Renal pelvis (tissue), 4 donors: ENCODE data around the gene SLC16A3. TPM values are rescaled to one million over a fixed set of nuclear protein-coding genes. Genes with fewer than 3 reads are reported as not detected.

ENCODE experiments used
- DNase-seq: peaks from one replicate; pipeline ENCODE4 v3.0.0-alpha.2; 2013
- polyA plus RNA-seq, 3 donors: library from polyadenylated mRNA; unstranded; fragments of 120-200 nt; gene quantifications; one replicate each; pipeline ENCODE4 v1.2.1, GENCODE V29; 2013; ENCODE audit not compliant: insufficient read length in 3 of 3

The SLC16A3 gene
- polyA plus RNA-seq, 3 donors: 13.6 to 15.2 (median 13.9) TPM

- no peak for DNase-seq
Observed at GRCh38 chr17:82234211-82235055, 5.6 kb downstream of the SLC16A3 start.

- no peak for DNase-seq
Observed at GRCh38 chr17:82235056-82235774, 6.4 kb downstream of the SLC16A3 start.

- DNase-seq: no peak
Observed at GRCh38 chr17:82235775-82236141, 6.9 kb downstream of the SLC16A3 start.

- DNase-seq: no peak
Observed at GRCh38 chr17:82236142-82236971, 7.5 kb downstream of the SLC16A3 start.

- no peak for DNase-seq
Observed at GRCh38 chr17:82237083-82237745, 8.4 kb downstream of the SLC16A3 start.

- no peak for DNase-seq
Observed at GRCh38 chr17:82237746-82238471, 9.1 kb downstream of the SLC16A3 start.

- no peak for DNase-seq
Observed at GRCh38 chr17:82238472-82239201, 9.8 kb downstream of the SLC16A3 start.

- DNase-seq: no peak
Observed at GRCh38 chr17:82239401-82239925, 10.6 kb downstream of the SLC16A3 start.

- DNase-seq: no peak
Observed at GRCh38 chr17:82239926-82240505, 11.2 kb downstream of the SLC16A3 start.

GRCh38 chr17:82240506-82241182 is 11.8 kb downstream of the SLC16A3 start:
- no peak for DNase-seq

GRCh38 chr17:82241183-82241925 is 12.5 kb downstream of the SLC16A3 start:
- no peak for DNase-seq

- no peak for DNase-seq
Observed at GRCh38 chr17:82241926-82242697, 13.3 kb downstream of the SLC16A3 start.

GRCh38 chr17:82242698-82242976 is 13.8 kb downstream of the SLC16A3 start:
- no peak for DNase-seq

- DNase-seq: no peak
Observed at GRCh38 chr17:82242977-82243647, 14.3 kb downstream of the SLC16A3 start.

GRCh38 chr17:82243648-82244412 is 15.0 kb downstream of the SLC16A3 start:
- no peak for DNase-seq

- DNase-seq: no peak
Observed at GRCh38 chr17:82244413-82245133, 15.7 kb downstream of the SLC16A3 start.
